GM18508 (cell line): ENCODE data around the gene NOX5.

Experiments used
- ATAC-seq: cut with Tn5 transposase; IDR thresholded peaks from one replicate; pipeline ENCODE4 v1.9.1; 2021; ENCODE audit warnings: moderate number of reproducible peaks; ENCODE audit not compliant: insufficient read depth, unreplicated experiment

The NOX5 gene

DNA sequence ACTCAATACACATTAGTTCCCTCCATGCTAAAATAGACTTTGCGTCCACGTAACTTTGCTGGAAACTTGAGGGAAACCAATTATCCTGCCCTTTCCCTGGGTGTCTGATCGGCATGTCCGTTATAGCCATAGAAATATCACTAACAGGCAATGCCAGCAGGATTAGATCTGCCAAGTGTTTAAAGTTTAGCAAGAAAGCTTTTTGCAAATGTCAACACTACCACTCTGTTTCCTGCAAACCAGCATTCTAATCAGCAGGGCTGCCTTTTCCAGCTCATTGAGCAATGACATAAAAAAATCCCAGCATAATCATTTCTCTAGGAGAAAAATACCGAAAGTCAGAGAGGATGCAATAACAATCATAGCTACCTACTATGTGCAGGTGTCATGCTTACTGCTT, 60.9 kb downstream of the NOX5 start:
- ATAC-seq: no peak

DNA sequence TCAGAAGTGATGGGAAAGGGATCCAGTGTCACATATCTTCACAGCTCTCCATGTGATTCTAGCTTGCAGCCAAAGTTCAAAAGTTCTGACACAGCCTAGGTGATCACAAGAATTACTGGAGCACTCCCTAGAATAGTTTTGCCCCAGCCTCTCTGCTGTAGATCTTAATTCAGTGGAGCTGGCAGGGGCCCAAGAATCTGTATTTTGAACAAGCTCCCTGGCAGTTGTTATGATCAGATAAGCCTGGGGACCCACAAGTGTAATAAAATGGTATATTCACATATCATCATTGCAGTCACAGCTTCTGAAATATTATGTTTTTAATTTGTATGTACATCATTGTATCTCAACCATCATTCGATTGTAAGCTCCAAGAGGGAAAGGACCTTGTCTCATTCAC, 62.3 kb downstream of the NOX5 start:
- ATAC-seq: no peak

DNA sequence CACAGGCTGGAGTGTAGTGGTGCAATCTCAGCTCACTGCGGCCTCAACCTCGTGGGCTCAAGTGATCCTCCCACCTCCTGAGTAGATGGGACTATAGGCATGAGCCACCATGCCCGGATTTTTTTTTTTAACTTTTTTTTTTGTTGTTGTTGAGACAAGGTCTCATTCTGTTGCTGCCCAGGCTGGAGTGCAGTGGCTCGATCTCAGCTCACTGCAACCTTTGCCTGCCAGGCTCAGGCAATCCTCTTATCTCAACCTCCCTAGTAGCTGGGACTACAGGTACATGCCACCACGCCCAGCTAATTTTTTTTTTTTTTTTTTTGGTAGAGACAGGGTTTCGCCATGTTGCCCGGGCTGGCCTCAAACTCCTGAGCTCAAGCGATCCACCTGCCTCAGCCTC, 64.1 kb downstream of the NOX5 start:
- no peak for ATAC-seq

- ATAC-seq: no peak
Observed at GRCh38 chr15:69080295-69081248, 66.1 kb downstream of the NOX5 start.

GRCh38 chr15:69081310-69082004, 67.0 kb downstream of the NOX5 start:
- ATAC-seq: no peak

- no peak for ATAC-seq
Observed at GRCh38 chr15:69082021-69082502, 67.6 kb downstream of the NOX5 start.

- no peak for ATAC-seq
Observed at GRCh38 chr15:69082554-69082953, 68.1 kb downstream of the NOX5 start.

DNA sequence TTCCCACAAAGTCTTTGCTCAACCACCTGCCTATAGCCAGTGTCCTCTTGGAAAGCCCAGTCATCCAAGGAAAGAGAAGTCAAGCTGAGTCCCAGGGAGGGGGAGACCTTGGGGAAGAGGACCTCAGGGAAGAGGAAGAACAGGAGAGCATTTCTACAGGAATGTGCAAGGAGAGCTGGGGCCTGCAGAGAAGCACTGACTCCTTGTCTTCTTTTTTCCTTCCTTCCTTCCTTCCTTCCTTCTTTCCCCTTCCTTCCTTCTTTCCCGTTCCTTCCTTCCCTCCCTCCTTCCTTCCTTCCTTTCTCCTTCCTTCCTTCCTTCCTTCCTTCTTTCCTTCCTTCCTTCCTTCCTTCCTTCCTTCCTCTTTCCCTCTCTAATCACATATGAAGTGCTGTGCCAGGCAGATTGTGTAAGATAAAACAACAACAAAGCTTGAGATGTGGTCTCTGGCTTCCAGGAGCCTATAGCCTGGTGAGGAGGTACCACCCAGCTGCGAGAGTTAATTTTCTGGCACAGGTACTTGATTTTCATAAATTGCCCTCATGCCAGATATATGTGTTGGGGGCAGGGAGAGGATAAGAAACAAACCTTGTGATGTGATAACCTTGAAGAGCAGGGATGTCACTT, 70.0 kb downstream of the NOX5 start:
- ATAC-seq: no peak

DNA sequence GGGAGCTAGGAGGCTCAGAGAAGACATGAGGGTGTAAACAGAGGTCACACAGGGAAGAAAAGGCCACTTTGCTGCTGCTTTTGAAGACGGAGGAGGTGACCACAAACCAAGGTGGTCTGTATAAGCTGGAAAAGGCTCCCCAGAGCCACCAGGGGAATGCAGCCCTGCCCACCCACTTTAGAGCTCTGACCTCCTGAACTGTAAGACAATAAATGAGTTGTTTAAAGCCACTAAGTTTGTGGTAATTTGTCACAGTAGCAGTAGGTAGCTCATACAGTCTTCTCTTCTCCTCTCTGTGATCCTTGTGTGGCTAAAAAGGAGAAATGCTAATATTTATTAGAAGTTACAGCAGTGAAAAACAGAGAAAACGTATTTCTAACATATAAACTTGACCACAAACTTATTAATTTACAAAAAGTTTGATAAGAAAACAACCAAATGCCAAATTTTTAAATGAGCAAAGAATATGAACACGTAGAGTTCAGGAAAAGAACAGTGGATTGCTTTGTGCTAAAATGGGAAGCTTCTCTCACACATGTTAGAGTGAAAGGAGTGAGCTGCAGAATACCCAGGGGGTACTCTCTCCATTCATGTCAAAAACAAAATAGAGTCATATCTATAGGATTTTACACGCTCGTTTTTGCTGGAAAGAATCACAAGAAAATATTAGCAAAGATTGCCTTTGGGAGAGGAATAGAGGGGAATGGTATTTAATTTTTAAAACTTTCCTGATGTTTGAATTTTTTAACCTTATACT, 71.0 kb downstream of the NOX5 start:
- ATAC-seq: no peak

DNA sequence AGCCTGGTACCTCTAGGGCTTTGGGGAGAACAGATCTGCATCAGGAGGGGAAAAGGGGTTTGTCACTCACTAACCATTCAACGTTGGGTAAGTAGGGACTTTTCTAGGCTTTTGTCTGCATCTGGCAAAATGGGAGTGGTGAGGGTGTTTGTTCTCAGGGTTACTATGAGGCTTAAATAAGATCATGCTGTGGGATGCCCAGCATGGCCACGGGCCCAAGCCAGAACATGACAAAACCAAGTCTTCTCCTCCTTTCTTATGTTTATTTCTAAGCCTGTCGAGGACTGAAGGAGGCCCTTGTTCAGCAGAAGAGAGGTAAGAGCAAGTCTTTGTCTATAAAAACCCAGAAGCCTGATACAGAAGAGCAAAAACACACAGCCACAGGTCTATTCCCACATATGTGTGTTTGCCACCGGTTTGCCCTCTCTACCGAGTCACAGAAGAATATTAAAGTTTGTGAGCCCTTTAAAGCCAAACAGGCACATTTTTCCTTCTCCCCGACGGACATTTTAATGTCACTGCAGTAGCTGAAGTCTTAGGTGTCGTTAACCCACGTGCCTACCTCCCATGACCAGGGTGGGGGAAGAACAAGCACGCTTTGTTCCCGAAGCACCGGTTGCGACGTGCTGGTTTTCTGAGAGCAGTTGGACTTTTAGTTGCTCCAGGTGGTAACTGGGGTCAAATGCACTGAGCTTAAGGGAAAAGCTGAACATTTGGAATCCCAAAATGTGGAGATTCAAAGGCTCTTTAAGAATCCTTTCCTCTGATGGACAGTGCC, 72.1 kb downstream of the NOX5 start:
- ATAC-seq: no peak

- ATAC-seq: no peak
Observed at GRCh38 chr15:69087366-69087976, 73.0 kb downstream of the NOX5 start.

DNA sequence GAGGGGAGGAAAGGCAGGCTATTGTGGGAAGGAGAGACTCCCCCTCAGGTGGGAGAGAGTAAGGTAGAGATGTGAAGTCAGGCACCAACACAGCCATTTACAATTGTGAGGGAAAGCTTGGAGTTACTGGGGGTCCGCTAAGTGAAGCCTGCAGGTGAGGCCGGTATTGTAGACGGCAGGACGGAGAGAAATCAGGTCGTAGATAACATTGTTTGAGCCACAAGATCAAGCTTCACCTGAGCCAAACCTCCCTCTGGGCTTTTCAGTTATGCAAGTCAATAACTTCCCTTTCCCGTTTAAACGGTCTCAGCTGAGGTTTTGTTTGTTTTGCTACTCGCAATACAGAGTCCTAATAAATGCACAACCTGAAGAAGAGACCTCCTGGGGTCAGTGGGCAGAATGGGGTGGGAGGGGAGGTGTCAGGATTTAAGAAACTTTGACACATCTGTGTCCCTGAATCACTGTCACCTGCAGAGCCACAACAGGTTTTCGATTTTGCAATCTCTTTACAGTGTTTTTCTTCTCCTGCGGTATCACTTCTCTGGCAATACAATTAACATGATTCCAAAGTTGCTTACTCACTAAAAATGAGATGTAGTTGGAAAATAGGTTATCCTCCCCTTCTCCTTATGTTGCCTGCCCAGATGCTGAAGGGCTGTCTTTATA, 73.9 kb downstream of the NOX5 start:
- ATAC-seq: no peak

DNA sequence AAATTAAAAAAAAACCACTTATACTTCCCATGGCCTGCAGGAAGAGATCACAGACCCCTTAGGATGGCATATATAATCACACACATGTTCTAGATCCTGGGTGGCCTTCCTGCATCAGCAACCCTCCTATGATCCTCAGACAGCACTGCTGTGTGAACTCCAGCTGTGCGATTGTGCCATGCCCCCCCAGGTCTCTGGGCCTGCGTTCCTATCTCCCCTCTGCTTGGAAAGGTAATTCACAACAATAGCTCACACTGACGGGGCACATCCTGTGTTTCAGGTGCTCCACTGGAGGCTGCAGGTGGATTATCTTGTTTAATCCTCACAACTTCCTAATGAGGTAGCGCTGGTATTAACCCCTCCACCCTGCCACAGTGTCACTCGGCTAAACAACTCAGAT, 74.8 kb downstream of the NOX5 start:
- no peak for ATAC-seq

DNA sequence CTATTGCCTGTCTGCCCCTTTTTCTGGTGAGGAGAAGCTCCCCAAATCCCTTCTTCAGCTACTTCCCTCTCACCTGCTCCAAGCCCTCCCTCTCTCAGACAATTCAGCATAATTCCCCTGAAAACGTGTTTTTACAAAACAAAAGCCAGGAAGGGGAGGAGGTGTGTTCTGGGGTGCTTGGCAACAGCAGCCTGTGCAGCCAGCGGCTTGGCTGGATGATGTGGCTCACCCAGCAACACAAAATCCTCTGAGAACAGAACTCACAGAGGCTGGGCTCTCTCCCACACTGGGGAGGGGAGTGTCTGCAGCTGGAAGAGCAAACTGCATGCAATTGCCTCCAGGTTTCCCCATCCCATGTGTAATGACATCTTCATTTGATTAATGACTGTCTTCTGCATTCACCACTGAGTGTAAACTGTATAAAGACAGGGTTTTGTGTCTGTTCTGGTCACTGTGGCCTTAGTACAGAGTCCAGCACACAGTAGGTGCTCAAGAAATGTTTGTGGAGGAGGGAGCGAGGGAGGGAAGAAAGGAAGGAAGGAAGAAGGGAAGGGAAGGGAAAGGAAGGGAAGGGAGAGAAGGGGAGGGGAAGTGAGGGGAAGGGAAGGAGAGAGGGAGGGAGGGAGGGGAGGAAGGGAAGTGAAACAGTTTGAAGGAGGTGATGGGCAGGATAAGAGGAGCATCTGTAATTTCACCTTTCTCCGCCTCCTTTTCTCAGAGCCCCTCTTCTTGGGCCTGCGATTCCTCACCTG, 75.9 kb downstream of the NOX5 start:
- ATAC-seq: no peak

DNA sequence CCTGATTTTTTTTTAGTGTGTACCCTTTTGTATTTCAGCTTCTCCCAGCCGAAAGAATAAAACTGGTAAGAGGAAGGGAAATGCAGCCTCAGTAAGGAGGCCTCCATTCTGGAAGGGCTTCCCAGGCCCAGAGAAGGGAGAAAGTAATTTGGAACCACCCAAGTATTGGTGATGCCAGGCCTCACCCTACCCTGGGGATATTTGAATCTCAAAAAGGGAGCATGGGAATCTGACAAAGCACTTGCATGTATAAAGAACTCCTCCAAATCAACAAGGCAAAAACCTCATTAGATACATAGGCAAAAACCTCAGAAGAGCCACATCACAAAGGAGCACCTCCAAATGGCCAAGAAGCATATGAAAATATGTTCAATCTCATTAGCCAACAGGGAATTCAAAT, 77.2 kb downstream of the NOX5 start:
- no peak for ATAC-seq

GRCh38 chr15:69092159-69092558, 77.7 kb downstream of the NOX5 start:
- no peak for ATAC-seq

DNA sequence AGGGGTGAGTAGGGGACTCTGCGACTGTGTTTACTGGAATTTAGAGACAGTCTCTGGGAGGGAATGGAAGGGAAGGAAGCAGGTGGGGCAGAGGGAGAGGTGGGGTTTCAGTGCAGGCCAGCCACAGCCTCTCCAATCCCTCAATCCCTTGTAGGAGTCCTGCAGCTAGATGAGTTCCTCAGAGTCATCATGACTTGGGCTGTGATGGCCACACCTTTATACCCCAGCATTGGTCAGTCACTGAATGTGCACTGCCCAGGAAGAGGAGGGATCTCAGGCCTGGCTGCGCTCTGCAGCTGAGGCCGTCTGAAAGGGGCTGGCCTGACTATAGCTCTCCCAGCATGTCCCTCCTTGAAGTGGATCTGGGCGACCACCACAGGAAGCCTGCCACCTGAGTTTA, 78.6 kb downstream of the NOX5 start:
- ATAC-seq: no peak

GRCh38 chr15:69093614-69094013, 79.1 kb downstream of the NOX5 start:
- no peak for ATAC-seq
